Keratinocyte (primary cell): ENCODE results near the gene AKAP6.

Experiments used
- EZH2 ChIP-seq: IDR thresholded peaks from one replicate; pipeline ENCODE4 v1.6.1; 2012; ENCODE audit warnings: inconsistent platforms, mild to moderate bottlenecking, low read length, moderate library complexity
- TF ChIP-seq, protein P1 (sequence below), 3 experiments: IDR thresholded peaks in 1 of 3; conservative IDR thresholded peaks in 1 of 3; optimal IDR thresholded peaks in 1 of 3; 2 replicates in 2 of 3; 3 replicates in 1 of 3; pipeline versions ENCODE3 to v1.5.1; 2011; ENCODE audit warnings: low read length in 3 of 3, mild to moderate bottlenecking in 3 of 3, moderate library complexity in 2 of 3, control low read depth in 1 of 3, inconsistent platforms in 1 of 3; ENCODE audit not compliant: insufficient read depth in 2 of 3; ENCODE audit errors: extremely low read depth in 1 of 3

DNA sequence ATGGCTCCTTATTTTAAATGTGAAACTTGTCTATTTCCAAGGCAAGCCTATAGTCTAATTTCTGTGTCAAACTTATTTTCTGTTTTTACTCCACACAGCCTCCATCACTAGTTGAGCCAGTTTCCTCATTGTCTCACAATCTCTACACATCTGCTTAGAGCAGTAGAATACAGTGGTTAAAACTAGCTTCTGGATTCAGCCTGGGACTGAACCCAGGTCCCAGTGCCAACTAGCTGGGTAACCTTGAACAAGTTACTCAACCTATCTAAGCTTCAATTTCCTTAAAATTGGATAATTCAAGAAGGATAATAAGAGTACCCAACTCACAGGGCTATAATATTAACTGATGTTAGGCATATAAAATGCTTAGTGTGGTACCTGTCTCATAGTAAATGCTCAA, 304.8 kb downstream of the AKAP6 start:
- TF ChIP-seq, protein P1, sequence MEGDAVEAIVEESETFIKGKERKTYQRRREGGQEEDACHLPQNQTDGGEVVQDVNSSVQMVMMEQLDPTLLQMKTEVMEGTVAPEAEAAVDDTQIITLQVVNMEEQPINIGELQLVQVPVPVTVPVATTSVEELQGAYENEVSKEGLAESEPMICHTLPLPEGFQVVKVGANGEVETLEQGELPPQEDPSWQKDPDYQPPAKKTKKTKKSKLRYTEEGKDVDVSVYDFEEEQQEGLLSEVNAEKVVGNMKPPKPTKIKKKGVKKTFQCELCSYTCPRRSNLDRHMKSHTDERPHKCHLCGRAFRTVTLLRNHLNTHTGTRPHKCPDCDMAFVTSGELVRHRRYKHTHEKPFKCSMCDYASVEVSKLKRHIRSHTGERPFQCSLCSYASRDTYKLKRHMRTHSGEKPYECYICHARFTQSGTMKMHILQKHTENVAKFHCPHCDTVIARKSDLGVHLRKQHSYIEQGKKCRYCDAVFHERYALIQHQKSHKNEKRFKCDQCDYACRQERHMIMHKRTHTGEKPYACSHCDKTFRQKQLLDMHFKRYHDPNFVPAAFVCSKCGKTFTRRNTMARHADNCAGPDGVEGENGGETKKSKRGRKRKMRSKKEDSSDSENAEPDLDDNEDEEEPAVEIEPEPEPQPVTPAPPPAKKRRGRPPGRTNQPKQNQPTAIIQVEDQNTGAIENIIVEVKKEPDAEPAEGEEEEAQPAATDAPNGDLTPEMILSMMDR (optimal IDR thresholded peaks at IDR 0.05 in 1 of 3, IDR thresholded peaks at IDR 0.05 in 1 of 3, conservative IDR thresholded peaks at IDR 0.05 in 1 of 3; ENCODE audit: extremely low read depth in 1 of 3, insufficient read depth in 2 of 3, low read length in 3 of 3) = no peak
- no peak for TF ChIP-seq EZH2
